Body of pancreas (tissue), 4 donors: ENCODE measurements around the gene SLC6A20.

ENCODE experiments used
- POLR2A ChIP-seq, 3 donors: fragments of 450-650 bp; IDR thresholded peaks; one replicate each; pipeline ENCODE4 v1.6.1; 2016; ENCODE audit warnings: antibody characterized with exemption in 3 of 3, mild to moderate bottlenecking in 2 of 3
- TF ChIP-seq, protein P1 (sequence below), 7 experiments: fragments of 450-650 bp in 4 of 7; fragments of 200-600 bp in 3 of 7; sonication (generic) in 3 of 7; IDR thresholded peaks; one replicate each; pipeline ENCODE4 v1.5.1; 2016 to 2019; ENCODE audit warnings: antibody characterized with exemption in 7 of 7

DNA sequence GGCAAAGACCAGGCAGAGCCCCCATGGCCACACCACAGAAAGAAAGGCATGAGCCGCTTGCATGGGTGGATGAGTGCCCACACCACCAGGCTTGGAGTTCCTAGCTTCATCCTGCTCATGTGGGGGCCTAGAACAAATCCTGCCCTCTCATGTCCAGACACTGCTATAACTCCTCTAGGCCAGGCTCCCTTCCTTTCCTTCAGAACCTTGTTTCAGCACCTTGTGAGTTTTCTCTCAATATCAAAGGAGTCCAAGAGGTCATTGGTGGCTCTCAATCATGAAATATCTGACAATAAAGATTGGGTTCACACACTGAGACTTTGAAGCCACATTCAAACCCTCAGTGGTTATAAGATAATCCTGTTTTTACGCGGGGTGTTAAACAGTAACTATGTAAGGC lies 12.7 kb downstream of the SLC6A20 start:
- TF ChIP-seq, protein P1, sequence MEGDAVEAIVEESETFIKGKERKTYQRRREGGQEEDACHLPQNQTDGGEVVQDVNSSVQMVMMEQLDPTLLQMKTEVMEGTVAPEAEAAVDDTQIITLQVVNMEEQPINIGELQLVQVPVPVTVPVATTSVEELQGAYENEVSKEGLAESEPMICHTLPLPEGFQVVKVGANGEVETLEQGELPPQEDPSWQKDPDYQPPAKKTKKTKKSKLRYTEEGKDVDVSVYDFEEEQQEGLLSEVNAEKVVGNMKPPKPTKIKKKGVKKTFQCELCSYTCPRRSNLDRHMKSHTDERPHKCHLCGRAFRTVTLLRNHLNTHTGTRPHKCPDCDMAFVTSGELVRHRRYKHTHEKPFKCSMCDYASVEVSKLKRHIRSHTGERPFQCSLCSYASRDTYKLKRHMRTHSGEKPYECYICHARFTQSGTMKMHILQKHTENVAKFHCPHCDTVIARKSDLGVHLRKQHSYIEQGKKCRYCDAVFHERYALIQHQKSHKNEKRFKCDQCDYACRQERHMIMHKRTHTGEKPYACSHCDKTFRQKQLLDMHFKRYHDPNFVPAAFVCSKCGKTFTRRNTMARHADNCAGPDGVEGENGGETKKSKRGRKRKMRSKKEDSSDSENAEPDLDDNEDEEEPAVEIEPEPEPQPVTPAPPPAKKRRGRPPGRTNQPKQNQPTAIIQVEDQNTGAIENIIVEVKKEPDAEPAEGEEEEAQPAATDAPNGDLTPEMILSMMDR (IDR thresholded peaks at IDR 0.05) = no peak
- TF ChIP-seq POLR2A (IDR thresholded peaks at IDR 0.05) = no peak
